Skeletal muscle satellite cell (primary cell): ENCODE data around the gene HOXA4.

Source experiments
- H3K27me3 ChIP-seq: 2 replicates; pipeline ENCODE4 v1.7.0; 2013; ENCODE audit warnings: low read length; ENCODE audit not compliant: control insufficient read depth, insufficient read depth
- H3K36me3 ChIP-seq: 2 replicates; pipeline ENCODE4 v1.7.0; 2013; ENCODE audit warnings: mild to moderate bottlenecking, control low read depth, low read length; ENCODE audit not compliant: insufficient read depth
- H3K4me1 ChIP-seq: 2 replicates; pipeline ENCODE4 v1.7.0; 2013; ENCODE audit warnings: low read length; ENCODE audit not compliant: control insufficient read depth, insufficient read depth
- H3K4me2 ChIP-seq: 2 replicates; pipeline ENCODE4 v1.7.0; 2013; ENCODE audit warnings: mild to moderate bottlenecking, low read length
- H3K4me3 ChIP-seq: 2 replicates; pipeline ENCODE4 v1.7.0; 2013; ENCODE audit warnings: low read length
- H3K9ac ChIP-seq: 2 replicates; pipeline ENCODE4 v1.7.0; 2013; ENCODE audit warnings: mild to moderate bottlenecking, low read depth, low read length, moderate library complexity
- H3K9me3 ChIP-seq: replicated peaks from 2 replicates; pipeline ENCODE4 v1.7.0; 2013; ENCODE audit warnings: mild to moderate bottlenecking, control low read depth, low read length

The HOXA4 gene

DNA sequence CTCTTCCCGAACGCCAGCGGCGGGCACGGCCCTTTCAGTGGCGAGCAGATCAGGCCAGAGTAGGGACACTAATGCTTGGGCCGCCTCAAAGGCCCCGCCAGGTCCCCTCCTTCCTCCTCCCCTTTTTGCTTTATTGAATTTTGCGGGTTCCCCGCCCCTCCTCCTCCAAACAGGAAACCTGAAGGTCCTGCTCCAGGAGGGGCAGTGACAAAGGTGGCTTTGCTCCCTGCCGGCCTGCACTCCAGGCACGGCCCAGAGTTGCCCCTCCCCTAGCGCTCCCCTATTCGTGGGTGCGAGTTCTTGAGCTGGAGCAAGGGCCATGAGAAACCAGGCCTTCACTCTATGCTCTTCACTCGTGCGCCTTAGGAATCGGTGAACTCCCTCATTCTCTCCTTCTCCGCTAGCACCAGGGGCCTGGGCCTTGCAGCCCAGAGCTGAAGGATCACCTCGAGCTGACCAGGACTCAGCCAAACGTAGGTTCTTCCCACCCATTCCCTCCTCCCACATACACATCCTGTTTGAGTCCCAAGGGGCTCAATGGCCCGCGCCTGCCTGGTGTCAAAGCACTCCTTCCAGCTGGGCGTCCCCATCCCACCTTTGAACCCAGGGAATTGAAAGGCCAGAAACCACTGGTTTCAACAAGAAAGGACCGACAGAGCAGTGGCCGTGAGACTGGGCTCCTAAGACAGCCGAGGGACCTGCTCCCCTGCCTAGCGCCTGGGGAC is 17.6 kb upstream of the HOXA4 start:
- peak overlapping the region; percentile 98 for H3K4me2 ChIP-seq
- H3K9me3 ChIP-seq = no peaks in the 10 kb centered on the region
- H3K4me1 ChIP-seq = peaks cover 45% of the 10 kb centered on the region
- H3K27me3 ChIP-seq = no peaks in the 10 kb centered on the region
- peaks cover 30% of the 10 kb centered on the region for H3K36me3 ChIP-seq
- peak overlapping the region; percentile 72 for H3K4me3 ChIP-seq
- peak overlapping the region; percentile 89 for H3K9ac ChIP-seq

GRCh38 chr7:27147199-27148030 is 16.9 kb upstream of the HOXA4 start, which contains the start of gene HOXA6:
Gene HOXA6 (minus strand): TSS chr7:27147774. CDS start chr7:27147749, 25 bp downstream.
- Histone ChIP-seq H3K4me1 (peaks cover 37% of the 10 kb centered on the region), H3K4me3 (peak within 1 kb of the TSS; percentile 72)

DNA sequence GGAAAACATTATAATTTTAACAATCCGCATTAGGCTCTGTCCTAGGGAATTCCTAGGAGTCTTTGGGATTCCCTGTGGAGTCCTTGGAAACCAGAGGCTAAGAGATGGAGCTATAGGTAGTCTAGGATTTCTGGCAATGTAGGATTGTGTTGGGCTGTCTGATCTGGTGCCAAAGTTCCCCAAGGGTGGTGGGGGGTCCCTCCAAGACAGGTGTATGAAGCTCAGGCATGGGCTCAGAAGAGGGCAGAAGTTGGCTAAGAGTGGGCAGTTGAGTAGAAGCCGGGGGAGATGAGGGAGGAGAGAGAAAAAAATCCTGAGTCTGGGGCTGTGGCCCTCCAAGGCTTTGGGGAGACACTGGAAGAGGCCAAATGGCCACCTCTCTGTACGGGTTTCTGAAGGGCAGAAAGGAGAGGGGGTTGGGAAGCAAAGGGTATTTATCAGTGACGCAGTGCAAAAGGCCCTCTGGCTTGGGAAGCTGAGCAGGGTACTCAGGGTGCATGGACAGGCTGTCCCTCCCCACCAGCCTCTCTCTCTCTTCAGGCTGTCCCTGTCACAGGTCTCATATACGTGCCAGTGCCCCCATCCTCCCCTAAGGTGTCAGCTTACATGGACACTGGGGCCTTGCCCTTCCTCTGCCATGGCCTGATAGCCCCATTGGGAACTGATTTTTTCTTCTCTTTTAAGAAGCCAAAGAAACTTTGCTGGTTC is 16.1 kb upstream of the HOXA4 start:
- no peaks in the 10 kb centered on the region for H3K27me3 ChIP-seq
- H3K4me3 ChIP-seq = no peak overlapping the region
- no peaks in the 10 kb centered on the region for H3K9me3 ChIP-seq
- H3K4me1 ChIP-seq = peaks cover 33% of the 10 kb centered on the region
- peak overlapping the region; percentile 98 for H3K4me2 ChIP-seq
- no peak overlapping the region for H3K9ac ChIP-seq
- H3K36me3 ChIP-seq = peaks cover 36% of the 10 kb centered on the region

More at GRCh38 chr7:27147199-27148030, 16.9 kb upstream of the HOXA4 start, which contains the start of gene HOXA6:
- Histone ChIP-seq H3K9me3 (no peaks in the 10 kb centered on the region), H3K4me2 (peak within 1 kb of the TSS; percentile 98), H3K27me3 (no peaks in the 10 kb centered on the region), H3K36me3 (peaks cover 33% of the 10 kb centered on the region), H3K9ac (peak within 1 kb of the TSS; percentile 89)

- Histone ChIP-seq H3K36me3 (peaks cover 42% of the 10 kb centered on the region), H3K9ac (no peak overlapping the region), H3K4me3 (no peak overlapping the region), H3K27me3 (no peaks in the 10 kb centered on the region), H3K9me3 (no peaks in the 10 kb centered on the region), H3K4me1 (peaks cover 33% of the 10 kb centered on the region), H3K4me2 (no peak overlapping the region)
These were observed 15.4 kb upstream of the HOXA4 start for GRCh38 chr7:27145914-27146412.

- peaks cover 32% of the 10 kb centered on the region for H3K4me1 ChIP-seq
- no peak overlapping the region for H3K9ac ChIP-seq
- H3K4me2 ChIP-seq = no peak overlapping the region
- H3K27me3 ChIP-seq = no peaks in the 10 kb centered on the region
- H3K4me3 ChIP-seq = no peak overlapping the region
- no peaks in the 10 kb centered on the region for H3K9me3 ChIP-seq
- peaks cover 44% of the 10 kb centered on the region for H3K36me3 ChIP-seq
These were observed 14.8 kb upstream of the HOXA4 start for GRCh38 chr7:27145165-27145913.

DNA sequence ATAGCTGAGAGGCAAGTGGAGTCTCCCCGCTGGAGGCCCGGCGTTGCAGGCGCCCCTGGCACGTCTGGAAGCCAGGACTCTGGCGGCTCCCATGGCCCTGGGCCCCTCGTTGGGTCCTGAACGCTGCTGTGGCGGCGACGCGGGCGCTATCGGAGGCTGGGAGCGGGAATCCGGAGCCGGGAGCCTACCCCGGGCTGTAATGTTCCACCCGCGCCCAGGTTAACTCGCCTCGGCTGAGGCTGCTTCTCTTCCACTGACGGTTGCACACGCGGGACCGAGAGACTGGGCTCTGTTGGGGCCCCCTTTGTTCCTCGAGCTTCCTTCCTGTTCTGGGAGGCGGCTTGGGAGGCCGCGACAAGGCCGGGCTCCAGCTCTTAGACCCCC is 14.2 kb upstream of the HOXA4 start:
- Histone ChIP-seq H3K36me3 (peaks cover 50% of the 10 kb centered on the region), H3K27me3 (no peaks in the 10 kb centered on the region), H3K4me2 (no peak overlapping the region), H3K4me1 (peaks cover 26% of the 10 kb centered on the region), H3K4me3 (no peak overlapping the region), H3K9me3 (no peaks in the 10 kb centered on the region), H3K9ac (no peak overlapping the region)

GRCh38 chr7:27143950-27144780 is 13.6 kb upstream of the HOXA4 start:
- peaks cover 20% of the 10 kb centered on the region for H3K4me1 ChIP-seq
- peak overlapping the region; percentile 91 for H3K4me2 ChIP-seq
- no peaks in the 10 kb centered on the region for H3K9me3 ChIP-seq
- no peak overlapping the region for H3K4me3 ChIP-seq
- peaks cover 52% of the 10 kb centered on the region for H3K36me3 ChIP-seq
- H3K27me3 ChIP-seq = no peaks in the 10 kb centered on the region
- H3K9ac ChIP-seq = no peak overlapping the region

DNA sequence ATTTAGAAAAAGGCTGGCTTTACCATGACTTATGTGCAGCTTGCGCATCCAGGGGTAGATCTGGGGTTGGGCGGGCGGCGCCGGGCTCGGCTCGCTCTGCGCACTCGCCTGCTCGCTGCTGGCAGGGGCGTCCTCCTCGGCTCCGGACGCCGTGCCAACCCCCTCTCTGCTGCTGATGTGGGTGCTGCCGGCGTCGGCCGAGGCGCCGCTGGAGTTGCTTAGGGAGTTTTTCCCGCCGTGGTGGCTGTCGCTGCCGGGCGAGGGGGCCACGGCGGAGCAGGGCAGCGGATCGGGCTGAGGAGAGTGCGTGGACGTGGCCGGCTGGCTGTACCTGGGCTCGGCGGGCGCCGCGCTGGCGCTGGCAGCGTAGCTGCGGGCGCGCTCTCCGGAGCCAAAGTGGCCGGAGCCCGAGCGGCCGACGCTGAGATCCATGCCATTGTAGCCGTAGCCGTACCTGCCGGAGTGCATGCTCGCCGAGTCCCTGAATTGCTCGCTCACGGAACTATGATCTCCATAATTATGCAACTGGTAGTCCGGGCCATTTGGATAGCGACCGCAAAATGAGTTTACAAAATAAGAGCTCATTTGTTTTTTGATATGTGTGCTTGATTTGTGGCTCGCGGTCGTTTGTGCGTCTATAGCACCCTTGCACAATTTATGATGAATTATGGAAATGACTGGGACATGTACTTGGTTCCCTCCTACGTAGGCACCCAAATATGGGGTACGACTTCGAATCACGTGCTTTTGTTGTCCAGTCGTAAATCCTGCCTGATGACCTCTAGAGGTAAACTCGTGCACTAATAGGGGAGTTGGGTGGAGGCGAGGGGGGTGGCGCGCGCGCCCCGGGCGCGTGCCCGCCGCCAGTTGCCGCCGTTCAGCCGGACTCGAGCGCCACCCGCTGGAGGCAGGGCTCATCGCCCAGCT is 12.7 kb upstream of the HOXA4 start, which contains the start of gene HOXA5:
Gene HOXA5 (minus strand): TSS at position 659 of the 927 bp plus-strand sequence. CDS start 74 bp downstream, at position 585.
- Histone ChIP-seq H3K9me3 (no peaks in the 10 kb centered on the region), H3K27me3 (no peaks in the 10 kb centered on the region), H3K4me2 (peak within 1 kb of the TSS; percentile 91), H3K9ac (peak within 1 kb of the TSS; percentile 62), H3K36me3 (peaks cover 54% of the 10 kb centered on the region), H3K4me1 (peaks cover 11% of the 10 kb centered on the region), H3K4me3 (peak within 1 kb of the TSS; percentile 67)

DNA sequence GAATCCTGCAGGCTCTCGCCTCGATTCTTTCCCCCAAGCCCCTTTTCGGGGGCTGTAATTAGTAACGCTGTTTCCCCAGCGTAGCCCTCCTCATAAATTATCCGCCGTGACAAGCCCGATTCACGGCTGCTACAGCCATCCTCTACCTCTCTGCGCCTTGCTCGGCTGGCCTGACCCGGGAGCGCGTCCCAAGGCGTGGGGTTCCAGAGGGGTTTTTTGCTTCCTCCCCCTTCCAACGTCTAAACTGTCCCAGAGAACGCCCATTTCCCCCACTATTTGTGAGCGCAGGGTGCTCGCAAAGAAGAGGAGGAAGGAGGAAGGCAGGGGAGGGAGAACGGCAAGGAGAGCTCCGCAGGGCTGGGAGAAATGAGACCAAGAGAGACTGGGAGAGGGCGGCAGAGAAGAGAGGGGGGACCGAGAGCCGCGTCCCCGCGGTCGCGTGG is 12.0 kb upstream of the HOXA4 start:
- H3K9ac ChIP-seq = peak overlapping the region; percentile 62

More for the DNA sequence above, 12.0 kb upstream of the HOXA4 start:
- no peaks in the 10 kb centered on the region for H3K27me3 ChIP-seq
- no peaks in the 10 kb centered on the region for H3K9me3 ChIP-seq
- peaks cover 54% of the 10 kb centered on the region for H3K36me3 ChIP-seq
- peak overlapping the region; percentile 67 for H3K4me3 ChIP-seq
- peaks cover 7% of the 10 kb centered on the region for H3K4me1 ChIP-seq
- H3K4me2 ChIP-seq = peak overlapping the region; percentile 91
